A549 (cell line): ENCODE results near the gene PITPNC1. TPM values are rescaled to one million over a fixed set of nuclear protein-coding genes. Genes with fewer than 3 reads are reported as not detected.

Source experiments
- ATAC-seq, 2 experiments: fragments of 200-7000 bp in 1 of 2; fragments of >200 bp in 1 of 2; cut with Nextera tagmentation in 1 of 2; cut with Tn5 transposase in 1 of 2; 3 replicates each; pipeline versions ENCODE4 v1.8.0 to v1.9.1; 2018 to 2020; ENCODE audit warnings: mild to moderate bottlenecking in 1 of 2, moderate library complexity in 1 of 2
- CTCF ChIA-PET: fragments of 300-600 bp; sonication (Branson Sonifier 250); formaldehyde crosslinking; extraction: SDS; loops from one replicate; lab custom pipeline; 2021; ENCODE audit warnings: antibody characterized with exemption, inconsistent platforms; lab: Yijun Ruan, JAX
- POLR2A ChIA-PET: fragments of 350-600 bp; formaldehyde crosslinking; extraction: SDS; loops from one replicate; lab custom pipeline; 2021; ENCODE audit warnings: antibody characterized with exemption, inconsistent platforms; lab: Yijun Ruan, JAX
- DNase-seq, 2 experiments: peaks; one replicate each; pipeline versions ENCODE4 v3.0.0 to v3.0.0-alpha.2; 2011 to 2016; ENCODE audit warnings: low read depth in 1 of 2, low spot score in 1 of 2
- FAIRE-seq: peaks from 2 replicates; lab custom pipeline; 2011; peaks lifted over from hg19 to GRCh38; lab: Jason Lieb, UNC
- H3K27ac ChIP-seq, 2 experiments: fragments of >200 bp; sonication (Bioruptor Twin); formaldehyde crosslinking; 3 replicates each; pipeline ENCODE4 v1.5.1; 2016 to 2017
- H3K4me1 ChIP-seq: fragments of >200 bp; sonication (Bioruptor Twin); formaldehyde crosslinking; 3 replicates; pipeline ENCODE4 v1.6.1; 2016
- H3K4me2 ChIP-seq: fragments of >200 bp; sonication (Bioruptor Twin); formaldehyde crosslinking; 3 replicates; pipeline ENCODE4 v1.6.1; 2016
- H3K4me3 ChIP-seq: fragments of >200 bp; sonication (Bioruptor Twin); formaldehyde crosslinking; 3 replicates; pipeline ENCODE4 v1.5.1; 2016
- H3K9me3 ChIP-seq: fragments of >200 bp; sonication (Bioruptor Twin); formaldehyde crosslinking; 3 replicates; pipeline ENCODE4 v1.6.1; 2016
- BHLHE40 ChIP-seq: IDR thresholded peaks from 2 replicates; pipeline ENCODE4 v1.6.1; 2012; ENCODE audit warnings: low read depth, low read length, inconsistent platforms
- CBX8 ChIP-seq: fragments of 200-600 bp; sonication (generic); IDR thresholded peaks from 2 replicates; pipeline ENCODE4 v1.6.1; 2016
- CEBPB ChIP-seq, 2 experiments: fragments of >200 bp in 1 of 2; sonication (Bioruptor Twin) in 1 of 2; formaldehyde crosslinking in 1 of 2; IDR thresholded peaks; 2 replicates each; pipeline ENCODE4 v1.6.1; 2012 to 2016
- CHD4 ChIP-seq: fragments of 200-600 bp; sonication (generic); IDR thresholded peaks from 2 replicates; pipeline ENCODE4 v1.6.1; 2016; ENCODE audit warnings: antibody characterized with exemption, mild to moderate bottlenecking, borderline replicate concordance
- CTCF ChIP-seq: fragments of >200 bp; sonication (Bioruptor Twin); formaldehyde crosslinking; IDR thresholded peaks from 3 replicates; pipeline ENCODE4 v1.5.1; 2016
- E2F6 ChIP-seq: IDR thresholded peaks from 2 replicates; pipeline ENCODE4 v1.6.1; 2012; ENCODE audit warnings: low read depth, borderline replicate concordance
- HDAC2 ChIP-seq: fragments of 200-600 bp; sonication (generic); IDR thresholded peaks from 2 replicates; pipeline ENCODE4 v1.6.1; 2016
- HES2 ChIP-seq: fragments of >200 bp; sonication (Bioruptor Twin); formaldehyde crosslinking; IDR thresholded peaks from 2 replicates; pipeline ENCODE4 v1.6.1; 2016
- HMGXB4 ChIP-seq: fragments of 250-450 bp; sonication (Bioruptor Pico); IDR thresholded peaks from 2 replicates; pipeline ENCODE4 v1.5.0; 2021; ENCODE audit warnings: mild to moderate bottlenecking, moderate library complexity, borderline replicate concordance
- HOXA7 ChIP-seq: fragments of 250-450 bp; sonication (Bioruptor Pico); IDR thresholded peaks from 2 replicates; pipeline ENCODE4 v1.5.0; 2020; ENCODE audit warnings: mild to moderate bottlenecking, moderate library complexity
- HOXB5 ChIP-seq: fragments of 250-450 bp; sonication (Bioruptor Pico); IDR thresholded peaks from 2 replicates; pipeline ENCODE4 v1.5.0; 2020; ENCODE audit warnings: mild to moderate bottlenecking, moderate library complexity
- MAFK ChIP-seq: fragments of 450-650 bp; IDR thresholded peaks from 2 replicates; pipeline ENCODE4 v1.6.1; 2014; ENCODE audit not compliant: partially characterized antibody
- MAX ChIP-seq: IDR thresholded peaks from 2 replicates; pipeline ENCODE4 v1.6.1; 2012
- MYC ChIP-seq: IDR thresholded peaks from 2 replicates; pipeline ENCODE4 v1.6.1; 2012; ENCODE audit warnings: mild to moderate bottlenecking, inconsistent platforms, low read length, improper control_type of control experiment, borderline replicate concordance
- RAD21 ChIP-seq, 2 experiments: fragments of >200 bp in 1 of 2; sonication (Bioruptor Twin) in 1 of 2; formaldehyde crosslinking in 1 of 2; IDR thresholded peaks in 1 of 2; conservative IDR thresholded peaks in 1 of 2; 2 replicates in 1 of 2; 3 replicates in 1 of 2; pipeline ENCODE4 v1.6.1; 2012 to 2018; ENCODE audit warnings: inconsistent platforms in 1 of 2
- RCOR1 ChIP-seq: fragments of 150-350 bp; IDR thresholded peaks from 2 replicates; pipeline ENCODE4 v1.6.1; 2014; ENCODE audit warnings: antibody characterized with exemption, low read length, low read depth
- REST ChIP-seq: fragments of 200-600 bp; sonication (generic); IDR thresholded peaks from 2 replicates; pipeline ENCODE4 v1.6.1; 2016; ENCODE audit warnings: antibody characterized with exemption, mild to moderate bottlenecking, moderate library complexity
- SREBF2 ChIP-seq: fragments of 450-650 bp; IDR thresholded peaks from 2 replicates; pipeline ENCODE4 v1.6.1; 2014; ENCODE audit warnings: mild to moderate bottlenecking, moderate library complexity
- TFCP2L1 ChIP-seq: fragments of 250-450 bp; sonication (Bioruptor Pico); IDR thresholded peaks from 2 replicates; pipeline ENCODE4 v1.5.0; 2021; ENCODE audit warnings: mild to moderate bottlenecking
- TP53 ChIP-seq: fragments of 250-450 bp; sonication (Bioruptor Pico); IDR thresholded peaks from 2 replicates; pipeline ENCODE4 v1.5.0; 2021; ENCODE audit warnings: mild to moderate bottlenecking, moderate library complexity
- ZFP36 ChIP-seq: fragments of 450-650 bp; IDR thresholded peaks from 2 replicates; pipeline ENCODE4 v1.6.1; 2014; ENCODE audit warnings: borderline replicate concordance; ENCODE audit not compliant: partially characterized antibody
- ZSCAN20 ChIP-seq: fragments of 250-450 bp; sonication (Bioruptor Pico); IDR thresholded peaks from 2 replicates; pipeline ENCODE4 v1.8.0; 2022; ENCODE audit warnings: mild to moderate bottlenecking, moderate library complexity
- WGBS: methylation state at CpG from one replicate; pipeline ENCODE4 v1.1.6; 2017; ENCODE audit errors: missing lambda C conversion rate; 5-methylcytosine and 5-hydroxymethylcytosine counted together
- polyA plus RNA-seq, 4 experiments: library from polyadenylated mRNA; depleted of rRNA in 3 of 4; stranded (reverse); fragments of >200 nt; fragmentation: RNase III in 1 of 4; extraction: RNeasy Plus Mini Kit Qiagen cat#74134 plus additional on column Dnase treatment in 1 of 4; gene quantifications; 2 replicates in 3 of 4; 3 replicates in 1 of 4; pipeline ENCODE4 v1.2.3, GENCODE V29; 2011 to 2017

The PITPNC1 gene
- polyA plus RNA-seq, 2 of the 4 experiments (the other 2 are of a cell fraction): 3.7 to 11.2 TPM

- DNase-seq (no peak), FAIRE-seq (no peak), ATAC-seq (no peak)
- 93% methylated on average over 8 of the region's 8 CpGs for WGBS
- H3K4me2 ChIP-seq: no peak overlapping the region
- H3K4me1 ChIP-seq: no peaks in the 10 kb centered on the region
- TF ChIP-seq MAX: no peak
- TF ChIP-seq HDAC2: no peak
- TF ChIP-seq BHLHE40: no peak
- TF ChIP-seq CHD4: no peak
- no peak for TF ChIP-seq RAD21 (conservative IDR thresholded peaks at IDR 0.05 in 1 of 2, IDR thresholded peaks at IDR 0.05 in 1 of 2)
- no peak for TF ChIP-seq CBX8
- no peaks in the 10 kb centered on the region for H3K9me3 ChIP-seq
- ChIA-PET CTCF (interaction anchor here (0.9 to 1.1 kb wide), 2 partner anchors 11 to 22 kb away, joined by 3 read pairs; no protein-coding TSS in a partner anchor), POLR2A (interaction anchor here (0.6 to 0.9 kb wide), 2 partner anchors 11 to 13 kb away, joined by 4 to 5 read pairs; no protein-coding TSS in a partner anchor)
- no peak overlapping the region for H3K27ac ChIP-seq
- H3K4me3 ChIP-seq: no peak overlapping the region
Observed at GRCh38 chr17:67353929-67354574, 23.0 kb upstream of the PITPNC1 start.

GRCh38 chr17:67358612-67359011, 18.5 kb upstream of the PITPNC1 start:
- Histone ChIP-seq H3K9me3 (no peaks in the 10 kb centered on the region), H3K4me1 (peaks cover 11% of the 10 kb centered on the region; the same call in 2 of the 3 replicates), H3K27ac (no peak overlapping the region), H3K4me2 (no peak overlapping the region), H3K4me3 (no peak overlapping the region)
- WGBS: 92% methylated on average over 2 of the region's 2 CpGs
- ATAC-seq (no peak), FAIRE-seq (no peak), DNase-seq (no peak)
- POLR2A ChIA-PET: interaction anchor here (1.4 kb wide), 1 partner anchor 20 kb away, joined by 3 read pairs; no protein-coding TSS in a partner anchor
- CTCF ChIA-PET: interaction anchor here (1.3 to 12.5 kb wide), 2 partner anchors 16 to 17 kb away, joined by 3 to 132 read pairs; partner anchors contain the start of gene PITPNC1
- TF ChIP-seq ZFP36 (no peak), TFCP2L1 (no peak), HMGXB4 (no peak), MAFK (no peak), E2F6 (no peak), BHLHE40 (no peak), CEBPB (IDR thresholded peaks at IDR 0.05) (no peak), MAX (no peak), REST (no peak), HOXA7 (CRISPR knock-in tag) (no peak), ZSCAN20 (CRISPR knock-in tag) (no peak), RCOR1 (no peak), TP53 (CRISPR knock-in tag) (no peak), CTCF (no peak), RAD21 (conservative IDR thresholded peaks at IDR 0.05 in 1 of 2, IDR thresholded peaks at IDR 0.05 in 1 of 2) (no peak), HDAC2 (no peak), HOXB5 (CRISPR knock-in tag) (no peak), SREBF2 (no peak), MYC (no peak), HES2 (no peak)
